T follicular helper cell (primary cell): ENCODE results near the gene ANKRD16.
"Not testable (repeated sequence)": the region's sequence is repeated elsewhere in the genome, so short reads cannot be mapped to it uniquely, and the experiment has no call there.

Experiments used
- DNase-seq: peaks from one replicate; pipeline ENCODE4 v3.0.0-alpha.2; 2020; ENCODE audit warnings: low read depth
- total RNA-seq, 2 experiments: gene quantifications; one replicate each; lab custom pipeline; 2026; lab: John Stamatoyannopoulos, UW

Gene ANKRD16
- 5.6 to 7.4 reads per million in 2 experiments for total RNA-seq

- DNase-seq: peak; percentile 96
Observed at GRCh38 chr10:5889624-5890451, at the start of gene ANKRD16, which contains the start of gene FBH1. Gene ANKRD16 (minus strand): TSS chr10:5889893. CDS start chr10:5889354, 539 bp downstream. Gene FBH1 (plus strand): TSS chr10:5890243. CDS start chr10:5890346, 103 bp downstream.

- DNase-seq: no peak
Observed at GRCh38 chr10:5938291-5938690, 48.6 kb upstream of the ANKRD16 start.

GRCh38 chr10:5937016-5937415 is 47.3 kb upstream of the ANKRD16 start:
- no peak for DNase-seq

- no peak for DNase-seq
Observed at GRCh38 chr10:5935628-5936027, 45.9 kb upstream of the ANKRD16 start.

GRCh38 chr10:5933909-5934546 is 44.3 kb upstream of the ANKRD16 start:
- no peak for DNase-seq

- no peak for DNase-seq
Observed at GRCh38 chr10:5932345-5932744, 42.7 kb upstream of the ANKRD16 start.

- DNase-seq: no peak
Observed at GRCh38 chr10:5930272-5930671, 40.6 kb upstream of the ANKRD16 start.

- no peak for DNase-seq
Observed at GRCh38 chr10:5929442-5929841, 39.7 kb upstream of the ANKRD16 start.

GRCh38 chr10:5927306-5927705 is 37.6 kb upstream of the ANKRD16 start:
- no peak for DNase-seq

GRCh38 chr10:5924889-5925288 is 35.2 kb upstream of the ANKRD16 start:
- no peak for DNase-seq

- DNase-seq: no peak
Observed at GRCh38 chr10:5921746-5922145, 32.1 kb upstream of the ANKRD16 start.

GRCh38 chr10:5919568-5919967 is 29.9 kb upstream of the ANKRD16 start:
- DNase-seq: no peak

- no peak for DNase-seq
Observed at GRCh38 chr10:5918763-5919162, 29.1 kb upstream of the ANKRD16 start.

- no peak for DNase-seq
Observed at GRCh38 chr10:5917305-5917704, 27.6 kb upstream of the ANKRD16 start.

GRCh38 chr10:5915451-5915850 is 25.8 kb upstream of the ANKRD16 start:
- no peak for DNase-seq

- no peak for DNase-seq
Observed at GRCh38 chr10:5913736-5914135, 24.0 kb upstream of the ANKRD16 start.

- DNase-seq: no peak
Observed at GRCh38 chr10:5911670-5912069, 22.0 kb upstream of the ANKRD16 start.

GRCh38 chr10:5910323-5911100 is 20.8 kb upstream of the ANKRD16 start:
- no peak for DNase-seq

- not testable (repeated sequence) for DNase-seq
Observed at GRCh38 chr10:5908676-5909075, 19.0 kb upstream of the ANKRD16 start.

- no peak for DNase-seq
Observed at GRCh38 chr10:5906651-5907050, 17.0 kb upstream of the ANKRD16 start.

GRCh38 chr10:5905854-5906507 is 16.3 kb upstream of the ANKRD16 start:
- DNase-seq: no peak

GRCh38 chr10:5904227-5904626 is 14.5 kb upstream of the ANKRD16 start:
- DNase-seq: no peak
